K562 (cell line): ENCODE results near the gene TMEM143. TPM values are rescaled to one million over a fixed set of nuclear protein-coding genes. Genes with fewer than 3 reads are reported as not detected.

ENCODE experiments used
- ARID2 ChIP-seq: fragments of 450-650 bp; IDR thresholded peaks from 2 replicates; pipeline ENCODE4 v1.6.1; 2017; ENCODE audit warnings: antibody characterized with exemption, mild to moderate bottlenecking
- CBX1 ChIP-seq: sonication (generic); IDR thresholded peaks from 2 replicates; pipeline ENCODE4 v1.6.1; 2016; ENCODE audit warnings: antibody characterized with exemption, low read depth, mild to moderate bottlenecking
- CBX3 ChIP-seq, 2 experiments: IDR thresholded peaks; 1 replicate in 1 of 2; 2 replicates in 1 of 2; pipeline ENCODE4 v1.6.1; 2012; ENCODE audit warnings: inconsistent platforms in 2 of 2, low read length in 2 of 2, borderline replicate concordance in 1 of 2, control low read depth in 1 of 2
- CEBPB ChIP-seq: fragments of 450-650 bp; IDR thresholded peaks from 2 replicates; pipeline ENCODE4 v1.6.1; 2016; ENCODE audit warnings: missing genetic modification characterization, missing compliant biosample characterization
- FIP1L1 ChIP-seq: fragments of 200-400 bp; formaldehyde crosslinking; IDR thresholded peaks from 2 replicates; pipeline ENCODE4 v1.6.1; 2018; ENCODE audit warnings: mild to moderate bottlenecking, low read depth, low read length; ENCODE audit not compliant: poor library complexity, severe bottlenecking
- GATAD2B ChIP-seq: fragments of 450-650 bp; IDR thresholded peaks from 2 replicates; pipeline ENCODE4 v1.6.1; 2017; ENCODE audit warnings: mild to moderate bottlenecking, borderline replicate concordance
- TSC22D4 ChIP-seq: fragments of 450-650 bp; IDR thresholded peaks from 2 replicates; pipeline ENCODE4 v1.6.1; 2016; ENCODE audit warnings: missing genetic modification characterization, missing biosample characterization, control low read depth
- YBX1 ChIP-seq: fragments of 450-650 bp; IDR thresholded peaks from 2 replicates; pipeline ENCODE4 v1.7.1; 2016; ENCODE audit warnings: mild to moderate bottlenecking
- YY1 ChIP-seq, 3 experiments: IDR thresholded peaks; 2 replicates each; pipeline ENCODE4 v1.6.1; 2011; ENCODE audit warnings: low read length in 2 of 3, mild to moderate bottlenecking in 2 of 3, moderate library complexity in 2 of 3, borderline replicate concordance in 1 of 3, control low read depth in 1 of 3, low read depth in 1 of 3; ENCODE audit not compliant: insufficient read depth in 3 of 3, insufficient replicate concordance in 2 of 3, control insufficient read depth in 1 of 3, insufficient read length in 1 of 3; ENCODE audit errors: extremely low read depth in 1 of 3
- ZNF12 ChIP-seq: sonication (generic); formaldehyde crosslinking; IDR thresholded peaks from 2 replicates; pipeline ENCODE4 v1.4.0; 2020; ENCODE audit warnings: mild to moderate bottlenecking, missing genetic modification reagents
- polyA plus RNA-seq, 8 experiments: library from polyadenylated mRNA; depleted of rRNA in 4 of 8; stranded (reverse) in 5 of 8; unstranded in 3 of 8; fragments of >200 nt; fragmentation: Nextera tagmentation in 2 of 8; fragmentation: Illumina TruSeq in 1 of 8; extraction: Ambion mirVana in 2 of 8; extraction: Trizol in 1 of 8; gene quantifications; 2 replicates each; pipeline versions ENCODE4 v1.2.1 to v1.2.3, GENCODE V29; 2011 to 2014; ENCODE audit warnings: inconsistent platforms in 1 of 8, missing spikeins in 1 of 8
- total RNA-seq, 7 experiments: library from RNA; depleted of rRNA in 6 of 7; stranded (reverse); fragments of >200 nt in 6 of 7; fragmentation: Illumina TruSeq in 2 of 7; extraction: Trizol in 2 of 7; gene quantifications; 2 replicates each; pipeline versions ENCODE4 v1.2.1 to v1.2.3, GENCODE V29; 2011 to 2021; ENCODE audit warnings: low replicate concordance in 1 of 7
- TF ChIP-seq, protein P1 (sequence below), 2 experiments: fragments of 150-350 bp in 1 of 2; IDR thresholded peaks; 2 replicates each; pipeline ENCODE4 v1.6.1; 2012 to 2016; ENCODE audit warnings: low read depth in 2 of 2, low read length in 2 of 2, mild to moderate bottlenecking in 1 of 2, moderate library complexity in 1 of 2
- TF ChIP-seq, protein P2 (sequence below): fragments of 250-450 bp; sonication (Bioruptor Pico); IDR thresholded peaks from 2 replicates; pipeline ENCODE4 v1.4.0; 2020; ENCODE audit warnings: borderline replicate concordance
- TF ChIP-seq, protein P3 (sequence below): sonication (generic); formaldehyde crosslinking; IDR thresholded peaks from 2 replicates; pipeline ENCODE4 v1.9.0; 2022; ENCODE audit warnings: mild to moderate bottlenecking, missing genetic modification reagents
- TF ChIP-seq, protein P4 (sequence below), 2 experiments: fragments of 450-650 bp in 1 of 2; sonication (generic) in 1 of 2; formaldehyde crosslinking in 1 of 2; IDR thresholded peaks in 1 of 2; conservative IDR thresholded peaks in 1 of 2; 2 replicates each; pipeline versions ENCODE4 v1.6.1 to v1.8.1; 2016 to 2023; ENCODE audit warnings: mild to moderate bottlenecking in 2 of 2, moderate library complexity in 2 of 2, inconsistent platforms in 1 of 2, missing genetic modification reagents in 1 of 2
- TF ChIP-seq, protein P5 (sequence below): fragments of 450-650 bp; IDR thresholded peaks from 2 replicates; pipeline ENCODE4 v1.6.1; 2016

TMEM143 gene
- total and polyA plus RNA-seq, 9 of the 15 experiments (the other 6 are each of a cell fraction or from before 2014, with no cell fraction given), result 0.66 to 8.8 (median 4.3) TPM

DNA sequence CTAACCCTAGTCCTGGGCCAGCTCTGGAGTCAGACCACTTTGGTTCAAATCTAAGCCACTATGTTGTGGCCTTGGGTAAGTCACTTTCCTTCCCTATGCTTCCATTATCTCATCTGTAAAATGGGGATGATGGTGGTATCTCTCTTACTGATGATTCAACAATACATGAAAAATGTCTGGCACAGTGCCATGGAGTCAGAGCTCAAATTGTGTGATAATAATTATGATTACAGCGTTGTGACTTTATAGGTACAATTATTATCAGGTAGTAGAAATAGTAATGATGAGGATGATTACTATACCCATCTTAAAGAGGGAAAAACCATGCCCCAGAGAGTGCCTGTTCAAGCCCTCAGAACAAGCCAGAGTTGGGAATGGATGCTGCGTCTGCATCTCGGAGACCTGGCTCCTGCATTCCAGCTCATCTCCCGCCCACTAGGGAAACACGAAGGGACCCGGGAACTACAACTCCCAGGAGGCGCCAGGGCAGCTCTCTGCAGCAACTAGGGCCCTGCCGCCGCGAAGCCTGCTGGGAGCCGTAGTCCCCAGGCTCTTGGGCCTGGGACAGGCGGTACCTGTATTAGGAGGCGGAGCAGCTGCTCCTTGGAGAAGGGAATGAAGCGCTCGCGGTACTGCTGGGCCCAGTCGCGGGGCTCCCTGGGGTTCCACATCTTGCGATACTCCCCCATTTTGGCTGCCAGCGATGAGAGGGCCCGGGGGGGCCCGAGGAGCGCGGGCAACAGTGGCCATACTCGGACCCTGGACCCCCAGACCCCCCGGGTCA, 832 bp downstream of the TMEM143 start (continued):
- TF ChIP-seq, protein P1, sequence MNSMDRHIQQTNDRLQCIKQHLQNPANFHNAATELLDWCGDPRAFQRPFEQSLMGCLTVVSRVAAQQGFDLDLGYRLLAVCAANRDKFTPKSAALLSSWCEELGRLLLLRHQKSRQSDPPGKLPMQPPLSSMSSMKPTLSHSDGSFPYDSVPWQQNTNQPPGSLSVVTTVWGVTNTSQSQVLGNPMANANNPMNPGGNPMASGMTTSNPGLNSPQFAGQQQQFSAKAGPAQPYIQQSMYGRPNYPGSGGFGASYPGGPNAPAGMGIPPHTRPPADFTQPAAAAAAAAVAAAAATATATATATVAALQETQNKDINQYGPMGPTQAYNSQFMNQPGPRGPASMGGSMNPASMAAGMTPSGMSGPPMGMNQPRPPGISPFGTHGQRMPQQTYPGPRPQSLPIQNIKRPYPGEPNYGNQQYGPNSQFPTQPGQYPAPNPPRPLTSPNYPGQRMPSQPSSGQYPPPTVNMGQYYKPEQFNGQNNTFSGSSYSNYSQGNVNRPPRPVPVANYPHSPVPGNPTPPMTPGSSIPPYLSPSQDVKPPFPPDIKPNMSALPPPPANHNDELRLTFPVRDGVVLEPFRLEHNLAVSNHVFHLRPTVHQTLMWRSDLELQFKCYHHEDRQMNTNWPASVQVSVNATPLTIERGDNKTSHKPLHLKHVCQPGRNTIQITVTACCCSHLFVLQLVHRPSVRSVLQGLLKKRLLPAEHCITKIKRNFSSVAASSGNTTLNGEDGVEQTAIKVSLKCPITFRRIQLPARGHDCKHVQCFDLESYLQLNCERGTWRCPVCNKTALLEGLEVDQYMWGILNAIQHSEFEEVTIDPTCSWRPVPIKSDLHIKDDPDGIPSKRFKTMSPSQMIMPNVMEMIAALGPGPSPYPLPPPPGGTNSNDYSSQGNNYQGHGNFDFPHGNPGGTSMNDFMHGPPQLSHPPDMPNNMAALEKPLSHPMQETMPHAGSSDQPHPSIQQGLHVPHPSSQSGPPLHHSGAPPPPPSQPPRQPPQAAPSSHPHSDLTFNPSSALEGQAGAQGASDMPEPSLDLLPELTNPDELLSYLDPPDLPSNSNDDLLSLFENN (IDR thresholded peaks at IDR 0.05; ENCODE audit: low read depth in 2 of 2, low read length in 2 of 2), result peak in 1 of 2 experiments; percentile 69; a peak in 1 of 4 replicates
- TF ChIP-seq CBX1, result no peak
- TF ChIP-seq YBX1, result no peak
- TF ChIP-seq, protein P2, sequence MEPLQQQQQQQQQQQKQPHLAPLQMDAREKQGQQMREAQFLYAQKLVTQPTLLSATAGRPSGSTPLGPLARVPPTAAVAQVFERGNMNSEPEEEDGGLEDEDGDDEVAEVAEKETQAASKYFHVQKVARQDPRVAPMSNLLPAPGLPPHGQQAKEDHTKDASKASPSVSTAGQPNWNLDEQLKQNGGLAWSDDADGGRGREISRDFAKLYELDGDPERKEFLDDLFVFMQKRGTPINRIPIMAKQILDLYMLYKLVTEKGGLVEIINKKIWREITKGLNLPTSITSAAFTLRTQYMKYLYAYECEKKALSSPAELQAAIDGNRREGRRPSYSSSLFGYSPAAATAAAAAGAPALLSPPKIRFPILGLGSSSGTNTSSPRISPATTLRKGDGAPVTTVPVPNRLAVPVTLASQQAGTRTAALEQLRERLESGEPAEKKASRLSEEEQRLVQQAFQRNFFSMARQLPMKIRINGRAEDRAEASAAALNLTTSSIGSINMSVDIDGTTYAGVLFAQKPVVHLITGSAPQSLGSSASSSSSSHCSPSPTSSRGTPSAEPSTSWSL (CRISPR knock-in tag), result 0 out of 2 replicates have a peak, but pooled peaks have one; percentile 52
- peak; percentile 75; the same call in 1 of the 2 replicates for TF ChIP-seq ZNF12 (CRISPR knock-in tag)
- no peak for TF ChIP-seq TSC22D4
- TF ChIP-seq FIP1L1, result no peak
- TF ChIP-seq ARID2, result no peak
- TF ChIP-seq CBX3 (IDR thresholded peaks at IDR 0.05; ENCODE audit: borderline replicate concordance in 1 of 2, low read length in 2 of 2), result no peak
- no peak for TF ChIP-seq GATAD2B
- TF ChIP-seq, protein P3, sequence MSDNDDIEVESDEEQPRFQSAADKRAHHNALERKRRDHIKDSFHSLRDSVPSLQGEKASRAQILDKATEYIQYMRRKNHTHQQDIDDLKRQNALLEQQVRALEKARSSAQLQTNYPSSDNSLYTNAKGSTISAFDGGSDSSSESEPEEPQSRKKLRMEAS (CRISPR knock-in tag), result no peak
- TF ChIP-seq, protein P4, sequence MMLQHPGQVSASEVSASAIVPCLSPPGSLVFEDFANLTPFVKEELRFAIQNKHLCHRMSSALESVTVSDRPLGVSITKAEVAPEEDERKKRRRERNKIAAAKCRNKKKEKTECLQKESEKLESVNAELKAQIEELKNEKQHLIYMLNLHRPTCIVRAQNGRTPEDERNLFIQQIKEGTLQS (IDR thresholded peaks at IDR 0.05), result no peak
- TF ChIP-seq, protein P4 (CRISPR knock-in tag; conservative IDR thresholded peaks at IDR 0.05), result 0 out of 2 replicates have a peak, but pooled peaks have one; percentile 30
- TF ChIP-seq, protein P5, sequence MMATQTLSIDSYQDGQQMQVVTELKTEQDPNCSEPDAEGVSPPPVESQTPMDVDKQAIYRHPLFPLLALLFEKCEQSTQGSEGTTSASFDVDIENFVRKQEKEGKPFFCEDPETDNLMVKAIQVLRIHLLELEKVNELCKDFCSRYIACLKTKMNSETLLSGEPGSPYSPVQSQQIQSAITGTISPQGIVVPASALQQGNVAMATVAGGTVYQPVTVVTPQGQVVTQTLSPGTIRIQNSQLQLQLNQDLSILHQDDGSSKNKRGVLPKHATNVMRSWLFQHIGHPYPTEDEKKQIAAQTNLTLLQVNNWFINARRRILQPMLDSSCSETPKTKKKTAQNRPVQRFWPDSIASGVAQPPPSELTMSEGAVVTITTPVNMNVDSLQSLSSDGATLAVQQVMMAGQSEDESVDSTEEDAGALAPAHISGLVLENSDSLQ, result no peak
- no peak for TF ChIP-seq CEBPB (tag)
- TF ChIP-seq YY1 (IDR thresholded peaks at IDR 0.05; ENCODE audit: borderline replicate concordance in 1 of 3, control insufficient read depth in 1 of 3, extremely low read depth in 1 of 3, insufficient read depth in 3 of 3, insufficient read length in 1 of 3, insufficient replicate concordance in 2 of 3, low read depth in 1 of 3, low read length in 2 of 3), result peak in 1 of 3 experiments; percentile 50
